Limb (tissue), 2 donors: Measurements from ENCODE around the gene C9orf72.
"Not testable (repeated sequence)": the region's sequence is repeated elsewhere in the genome, so short reads cannot be mapped to it uniquely, and the experiment has no call there.

ENCODE experiments used
- DNase-seq, 2 donors: peaks; one replicate each; pipeline ENCODE4 v3.0.0-alpha.2; 2016; ENCODE audit errors: extremely low spot score in 2 of 2

Gene C9orf72

DNA sequence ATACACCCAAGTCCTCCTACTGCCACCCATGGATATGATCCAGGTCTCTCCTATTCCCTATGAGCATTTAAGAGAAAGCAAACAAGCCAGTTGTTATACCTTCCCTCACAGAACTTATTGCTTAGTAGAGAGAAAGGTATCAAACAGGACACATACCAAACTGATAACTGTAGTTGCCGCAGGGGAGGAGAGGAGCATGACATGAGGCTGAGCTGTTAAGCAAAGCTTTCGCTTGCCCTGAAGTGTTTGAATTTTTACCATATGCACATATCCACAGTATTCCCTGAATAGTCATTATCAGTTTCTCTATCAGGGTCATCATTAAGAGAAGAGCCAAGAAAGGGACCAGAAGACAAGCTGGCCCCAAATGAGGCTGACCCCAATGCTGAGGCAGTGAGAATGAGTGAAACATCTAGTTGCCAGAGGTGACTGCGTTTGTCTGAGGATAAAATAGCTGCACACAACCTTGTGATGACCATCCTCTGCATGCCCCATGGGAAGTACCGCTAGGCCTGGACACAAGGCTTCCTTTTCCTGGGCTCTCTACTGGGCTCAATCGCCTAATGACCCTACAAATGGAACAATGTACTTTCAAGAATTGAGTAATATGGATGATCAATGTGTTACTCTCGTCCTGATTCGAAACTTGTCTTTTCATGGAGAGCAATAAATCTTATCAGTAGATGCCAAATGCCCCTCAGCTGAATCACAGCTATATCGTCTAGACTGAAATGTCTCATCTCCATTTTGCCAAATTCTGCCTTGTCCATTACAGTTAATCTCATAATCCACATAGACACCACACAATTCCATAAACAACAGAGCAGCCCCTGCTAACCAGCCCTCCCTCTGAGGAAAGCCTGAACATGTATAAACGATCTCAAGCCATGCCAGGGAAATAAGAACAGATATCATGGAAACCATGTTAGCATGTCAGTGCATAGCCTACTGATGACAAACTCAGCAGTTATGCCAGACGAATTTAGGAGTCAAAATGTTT is 53.5 kb downstream of the C9orf72 start:
- DNase-seq: no peak

DNA sequence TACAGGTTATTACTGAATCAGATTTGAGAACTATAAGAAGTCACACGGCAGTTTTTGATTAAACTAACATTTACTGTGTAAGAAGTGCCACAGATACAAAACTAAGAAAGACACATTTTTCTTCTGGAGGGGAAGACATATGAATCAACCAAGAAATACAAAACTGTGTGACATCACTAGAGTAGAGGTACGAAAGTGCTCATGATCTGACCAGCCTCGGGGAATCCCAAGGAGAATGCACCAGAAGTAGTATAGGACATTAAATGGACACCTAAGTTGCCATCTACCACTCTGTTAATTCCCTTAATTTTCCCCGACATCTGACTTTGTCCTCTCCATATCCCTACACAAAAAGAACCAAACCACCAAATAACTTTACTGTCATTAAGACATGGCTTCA is 54.5 kb downstream of the C9orf72 start:
- DNase-seq: no peak

DNA sequence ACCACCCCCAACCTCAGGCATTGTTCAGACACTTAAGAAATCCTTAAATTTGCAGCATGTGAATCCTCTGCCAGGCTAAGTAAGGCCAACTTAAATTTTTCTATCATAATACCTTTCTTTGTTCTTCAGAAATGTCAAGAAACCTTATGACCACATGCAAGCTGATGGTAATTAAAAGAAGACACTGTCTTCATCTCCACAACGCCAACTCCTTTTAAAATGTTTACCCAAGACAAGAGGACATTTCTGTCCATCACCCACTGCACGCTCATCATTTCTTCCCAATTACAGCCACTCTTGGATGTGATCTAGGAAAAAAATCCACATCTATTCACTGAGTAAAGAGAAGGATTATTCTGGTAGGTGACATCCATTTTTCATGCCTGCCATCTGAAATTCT is 55.3 kb downstream of the C9orf72 start:
- DNase-seq: no peak

DNA sequence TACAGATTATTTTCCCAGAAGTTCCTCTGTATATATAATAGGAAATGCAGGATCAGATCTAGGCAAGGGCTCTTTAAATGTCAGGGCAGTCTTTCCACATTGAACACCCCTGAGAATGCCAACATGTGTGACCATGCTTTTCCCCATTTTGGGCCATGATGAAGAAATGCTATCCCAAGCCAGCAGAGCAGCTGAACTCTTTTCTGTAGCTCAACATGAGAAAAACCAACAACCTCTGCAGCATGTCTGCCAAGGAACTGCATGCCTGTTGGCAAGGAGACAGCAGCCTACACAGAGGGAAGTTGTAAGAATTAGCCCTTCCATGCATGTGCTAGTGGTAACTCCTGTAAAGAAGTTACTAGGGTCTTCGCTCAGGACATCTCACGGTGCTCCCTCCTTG is 58.7 kb downstream of the C9orf72 start:
- peak; percentile 46 to 51 for DNase-seq

DNA sequence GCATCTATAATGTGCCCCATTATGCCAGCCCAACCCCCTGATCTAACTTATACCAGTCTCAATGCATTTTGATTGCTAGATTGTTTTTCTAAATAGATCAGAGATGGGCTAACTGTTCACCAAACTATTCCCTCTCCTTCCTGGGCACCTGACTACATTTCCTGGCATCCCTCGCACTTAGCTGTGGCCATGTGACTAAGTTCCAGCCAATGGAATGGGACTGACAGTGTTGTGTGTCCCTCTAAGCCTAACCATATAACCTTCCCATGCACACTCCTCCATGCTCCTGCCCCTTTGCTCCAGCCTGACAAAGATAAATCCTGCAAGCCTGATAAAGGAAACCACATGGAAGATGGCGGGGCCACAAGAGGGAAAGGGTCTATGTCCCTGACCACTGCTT is 61.5 kb downstream of the C9orf72 start:
- DNase-seq: no peak

DNA sequence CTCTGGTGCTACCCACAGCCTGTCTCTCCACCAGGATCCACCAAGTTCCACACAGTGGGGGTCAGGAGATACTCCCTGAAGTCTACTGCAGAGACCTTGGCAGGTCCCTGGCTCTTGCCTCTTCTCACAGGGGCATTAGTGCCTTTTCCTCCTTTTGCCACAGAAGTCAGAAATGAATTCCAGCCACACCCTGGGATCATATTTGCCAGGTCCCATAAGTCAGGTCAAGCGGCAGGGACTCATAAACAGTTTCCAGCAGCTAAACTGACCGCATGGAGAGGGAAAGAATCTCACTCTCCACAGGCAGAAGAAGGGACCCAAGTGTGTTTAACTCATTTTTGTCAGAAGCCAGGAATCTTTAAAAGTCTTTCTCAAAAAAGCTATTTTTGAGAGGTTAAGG is 62.5 kb downstream of the C9orf72 start:
- DNase-seq: no peak

DNA sequence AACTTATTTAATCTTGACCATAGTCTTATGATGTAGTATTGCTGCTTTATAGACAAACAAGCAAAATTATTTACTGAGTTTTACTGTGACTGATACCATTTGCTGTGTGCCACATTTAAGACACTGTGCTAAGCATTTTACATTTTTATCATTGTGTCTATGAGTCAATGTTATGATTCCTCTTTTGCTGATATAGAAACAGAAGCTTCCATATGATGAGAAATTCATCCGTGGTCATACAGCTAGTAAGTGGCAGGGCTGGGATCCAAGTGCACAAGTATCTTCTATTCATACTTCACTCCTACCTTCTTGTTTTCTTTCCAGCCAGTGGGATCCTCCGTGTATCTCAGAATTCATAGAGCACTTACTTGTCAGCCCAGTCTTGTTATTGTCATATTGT is 66.3 kb downstream of the C9orf72 start:
- no peak for DNase-seq

DNA sequence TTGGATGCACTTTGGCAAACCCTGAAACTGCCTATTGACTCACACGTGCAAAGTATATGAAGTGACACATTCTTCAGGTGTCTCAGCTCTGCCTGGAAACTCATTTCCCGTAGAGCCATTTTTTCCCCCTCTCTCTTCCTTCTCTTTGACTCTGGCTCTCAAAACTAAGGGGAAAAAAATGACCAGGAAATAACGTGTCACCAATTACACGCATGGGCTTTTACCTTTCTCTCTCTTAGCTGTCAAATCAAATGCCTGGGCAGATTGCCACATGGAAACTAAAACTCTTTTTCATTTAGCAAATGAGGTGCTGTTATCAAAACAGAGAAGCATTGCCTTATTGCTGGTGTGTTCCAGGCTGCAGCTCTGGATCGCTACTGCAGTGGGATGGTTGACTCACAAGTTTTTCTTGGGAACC is 67.5 kb downstream of the C9orf72 start:
- no peak for DNase-seq

DNA sequence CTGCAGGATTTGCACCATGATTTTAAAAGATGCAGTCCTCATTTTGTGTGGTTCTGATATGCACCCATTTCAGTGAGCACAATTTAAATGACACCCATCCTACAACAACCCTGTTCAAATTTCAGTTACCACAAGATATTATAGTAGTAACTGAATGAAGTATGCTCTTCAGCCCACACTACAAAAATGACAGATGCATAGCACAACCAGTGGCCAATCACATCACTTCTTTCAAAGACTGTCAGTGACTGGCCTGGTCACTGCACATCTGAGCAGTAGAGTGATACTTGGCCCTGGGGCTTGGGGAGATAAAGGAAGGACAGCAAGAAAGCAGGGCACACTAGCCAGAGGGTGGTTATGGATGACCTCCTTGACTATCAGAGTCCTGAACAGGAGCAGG is 69.0 kb downstream of the C9orf72 start:
- DNase-seq: no peak

DNA sequence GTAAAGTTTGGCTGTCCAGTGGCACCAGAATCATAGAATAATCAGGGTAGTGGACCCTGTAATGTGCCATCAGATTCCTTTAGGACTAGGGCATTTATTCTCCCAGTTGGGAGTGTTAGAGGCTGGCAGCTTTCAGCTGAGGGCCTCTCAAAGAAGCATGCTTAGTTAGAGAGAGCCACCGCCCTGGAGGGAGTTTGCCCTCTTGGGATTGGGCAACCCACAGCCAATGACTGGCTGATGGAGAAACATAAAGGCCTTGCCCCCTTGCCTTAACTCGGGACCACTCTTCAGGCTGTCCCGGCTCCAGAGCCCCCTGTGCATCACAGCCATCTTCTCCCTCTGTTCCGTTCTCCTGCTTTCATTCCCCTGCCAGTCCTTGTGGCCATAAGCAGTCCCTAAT is 69.7 kb downstream of the C9orf72 start:
- no peak for DNase-seq

DNA sequence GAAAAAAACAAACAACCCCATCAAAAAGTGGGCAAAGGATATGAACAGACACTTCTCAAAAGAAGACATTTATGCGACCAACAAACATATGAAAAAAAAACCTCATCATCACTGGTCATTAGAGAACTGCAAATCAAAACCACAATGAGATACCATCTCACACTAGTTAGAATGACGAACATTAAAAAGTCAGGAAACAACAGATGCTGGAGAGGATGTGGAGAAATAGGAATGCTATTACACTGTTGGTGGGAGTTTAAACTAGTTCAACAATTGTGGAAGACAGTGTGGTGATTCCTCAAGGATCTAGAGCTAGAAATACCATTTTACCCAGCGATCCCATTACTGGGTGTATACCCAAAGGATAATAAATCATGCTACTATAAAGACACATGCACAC is 72.4 kb downstream of the C9orf72 start:
- DNase-seq: not testable (repeated sequence)

DNA sequence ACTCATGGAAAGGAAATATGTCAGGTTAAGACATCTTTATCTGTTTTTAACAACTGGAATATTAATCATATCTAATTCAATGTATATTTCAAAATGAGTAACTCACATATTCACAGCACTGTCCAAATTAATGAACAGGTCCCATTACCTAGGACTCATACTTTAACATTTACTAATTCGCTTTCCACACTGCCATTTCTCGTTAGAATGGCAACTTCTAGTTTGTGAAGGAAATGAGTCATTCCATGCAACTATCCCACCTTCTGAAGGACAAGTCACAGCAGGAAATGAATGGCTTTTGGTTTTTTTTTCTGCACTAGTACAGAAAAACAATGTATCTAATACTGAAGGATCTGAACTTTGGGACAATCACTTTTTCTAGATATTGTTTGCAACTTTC is 73.8 kb downstream of the C9orf72 start:
- DNase-seq: no peak

DNA sequence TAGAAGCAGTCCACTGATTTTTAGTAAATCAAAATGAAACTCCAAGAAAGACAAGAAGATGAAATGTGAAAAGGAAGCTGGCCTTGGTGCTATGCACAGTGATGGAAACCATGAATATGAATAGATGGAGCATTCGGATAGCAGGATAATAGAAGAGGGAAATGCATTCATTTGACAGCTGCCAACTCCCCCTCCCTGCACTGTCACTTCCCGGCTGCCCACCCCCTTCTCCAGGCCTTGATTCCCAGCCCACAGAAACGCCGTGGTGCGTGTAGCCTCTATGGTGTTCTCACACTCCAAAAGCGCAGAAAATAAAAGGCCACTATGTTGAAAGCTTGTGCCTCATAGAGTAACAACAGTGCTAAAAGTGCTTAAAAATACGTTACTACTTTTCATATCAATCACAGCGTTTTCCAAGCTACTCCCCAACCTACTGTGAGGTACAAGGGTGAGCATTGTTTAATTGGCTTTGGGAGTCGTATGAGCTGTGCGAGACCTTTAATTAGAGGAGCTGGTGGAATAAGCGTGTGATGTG is 75.3 kb downstream of the C9orf72 start:
- DNase-seq: no peak
